Measurements from ENCODE around the gene MRGPRF.

GRCh38 chr11:69014084-69014851 is 1.2 kb upstream of the MRGPRF start:
- TF ChIP-seq EZH2phosphoT487 (IDR thresholded peaks at IDR 0.05; ENCODE audit: borderline replicate concordance), result no peak
- TF ChIP-seq CTCF (conservative IDR thresholded peaks at IDR 0.05; ENCODE audit: low read length), result no peak

Measured in Loucy (cell line).